COLO829 (cell line): ENCODE measurements around the gene LCMT1.
A peak's percentile ranks its signal among the peaks of the same experiment; 100 is the strongest.

Experiments
- DNase-seq: peaks from one replicate; pipeline ENCODE4 v3.0.0; 2012; ENCODE audit warnings: low spot score

Gene LCMT1

DNA sequence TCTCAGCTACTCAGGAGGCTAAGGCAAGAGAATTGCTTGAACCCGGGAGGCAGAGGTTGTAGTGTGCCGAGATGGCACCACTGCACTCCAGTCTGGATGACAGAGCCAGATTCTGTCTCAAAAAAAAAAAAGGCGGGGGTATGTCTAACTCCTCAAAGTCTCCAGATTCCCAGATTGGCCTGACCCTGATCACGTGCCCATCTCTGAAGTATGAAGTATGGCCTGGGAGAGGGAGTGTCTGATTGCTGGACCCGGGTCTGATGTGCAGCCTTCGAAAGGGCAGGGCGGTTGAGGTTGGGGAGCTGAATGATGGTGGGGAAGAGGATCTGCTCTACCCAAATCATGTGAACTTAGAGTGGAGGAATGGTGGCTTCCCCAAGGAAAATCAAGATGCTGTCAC lies 87.9 kb downstream of the LCMT1 start:
- DNase-seq = no peak

DNA sequence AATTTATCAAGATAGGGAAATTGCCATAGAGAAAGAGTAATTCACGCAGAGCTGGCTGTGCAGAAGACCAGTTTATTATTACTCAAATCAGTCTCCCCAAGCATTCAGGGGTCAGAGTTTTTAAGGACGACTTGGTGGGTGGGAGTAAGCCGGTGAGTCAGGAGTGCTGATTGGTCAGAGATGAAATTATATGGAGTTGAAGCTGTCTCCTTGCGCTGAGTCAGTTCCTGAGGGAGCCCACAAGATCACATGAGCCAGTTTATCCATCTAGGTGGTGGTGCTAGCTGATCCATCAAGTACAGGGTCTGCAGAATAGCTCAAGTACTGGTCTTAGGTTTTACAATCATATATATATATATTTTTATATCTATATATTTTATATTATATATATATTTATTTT lies 99.2 kb downstream of the LCMT1 start:
- peak; percentile 46 for DNase-seq

DNA sequence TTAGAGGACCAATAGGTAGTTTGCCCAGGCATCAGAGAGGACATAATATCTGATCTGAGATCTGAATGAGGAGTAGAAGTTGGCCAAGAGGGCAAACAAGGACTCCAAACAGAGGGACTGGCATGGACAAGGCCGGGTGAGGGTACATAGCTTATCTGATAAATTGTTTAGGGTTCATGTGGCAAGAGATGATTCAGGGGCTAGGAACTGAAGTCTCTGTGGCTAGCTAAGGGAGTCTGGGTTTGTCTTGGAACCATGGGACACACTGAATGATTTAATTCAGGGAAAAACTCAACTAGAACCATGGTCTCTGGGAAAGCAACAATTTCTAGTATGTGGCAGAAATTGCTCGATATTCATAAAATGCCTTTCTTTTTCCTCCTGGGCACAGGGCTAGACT lies 101.1 kb downstream of the LCMT1 start:
- no peak for DNase-seq

DNA sequence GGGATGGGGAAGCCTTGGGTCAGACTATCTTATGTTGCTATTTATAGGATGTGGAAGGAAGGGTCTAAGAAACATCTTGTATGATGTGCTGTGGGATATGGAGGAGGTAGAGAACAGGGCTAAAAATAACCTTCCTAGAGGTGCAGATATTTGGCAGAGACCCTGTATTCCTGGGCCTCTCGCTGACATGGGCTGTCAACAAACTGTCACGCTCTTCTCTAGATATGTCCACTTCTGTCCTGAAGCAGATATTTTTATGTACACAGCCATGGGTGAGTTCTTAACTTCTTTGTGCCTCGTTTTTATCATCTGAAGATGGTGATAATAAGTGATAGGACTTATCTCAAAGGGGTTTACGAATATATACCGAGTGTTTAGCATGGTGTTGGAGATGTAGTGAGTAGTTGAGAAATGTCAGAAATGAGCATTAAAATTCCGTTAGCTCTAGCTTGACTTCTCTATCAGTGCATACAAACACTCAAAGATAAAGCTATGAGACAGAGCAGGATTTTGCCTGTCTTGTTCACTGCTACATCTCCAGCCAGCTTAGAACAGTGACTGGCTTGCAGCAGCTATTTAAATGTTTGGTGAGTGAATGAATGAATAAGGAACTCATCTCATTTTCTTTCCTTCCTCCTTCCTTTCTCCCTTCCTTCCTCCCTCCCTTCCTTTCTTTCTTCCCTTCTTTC lies 102.3 kb downstream of the LCMT1 start:
- DNase-seq = no peak

DNA sequence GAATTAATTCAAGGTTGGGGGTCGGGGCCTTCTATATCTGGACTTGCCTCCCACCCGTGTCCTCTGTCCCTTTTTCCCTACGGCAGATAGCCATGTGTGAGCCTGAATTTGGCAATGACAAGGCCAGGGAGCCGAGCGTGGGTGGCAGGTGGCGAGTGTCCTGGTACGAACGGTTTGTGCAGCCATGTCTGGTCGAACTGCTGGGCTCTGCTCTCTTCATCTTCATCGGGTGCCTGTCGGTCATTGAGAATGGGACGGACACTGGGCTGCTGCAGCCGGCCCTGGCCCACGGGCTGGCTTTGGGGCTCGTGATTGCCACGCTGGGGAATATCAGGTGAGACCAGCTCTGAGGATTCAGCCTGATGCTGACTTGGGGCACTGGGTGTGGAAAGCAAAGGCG lies 105.6 kb downstream of the LCMT1 start:
- no peak for DNase-seq

- DNase-seq = no peak
Observed at GRCh38 chr16:25217921-25218320, 106.4 kb downstream of the LCMT1 start.

- DNase-seq = no peak
Observed at GRCh38 chr16:25219070-25219737, 107.7 kb downstream of the LCMT1 start.

- DNase-seq = no peak
Observed at GRCh38 chr16:25222959-25223358, 111.4 kb downstream of the LCMT1 start.

GRCh38 chr16:25223964-25224363 lies 112.4 kb downstream of the LCMT1 start:
- DNase-seq = no peak

GRCh38 chr16:25224731-25225319 lies 113.3 kb downstream of the LCMT1 start:
- no peak for DNase-seq
